HG03196 (cell line): ENCODE data around the gene PHACTR1.

Experiments used
- ATAC-seq: cut with Tn5 transposase; IDR thresholded peaks from one replicate; pipeline ENCODE4 v1.9.1; 2021; ENCODE audit not compliant: unreplicated experiment

PHACTR1 gene

GRCh38 chr6:12800120-12800519 lies 83.6 kb downstream of the PHACTR1 start:
- ATAC-seq, result no peak

GRCh38 chr6:12801141-12801540 lies 84.6 kb downstream of the PHACTR1 start:
- no peak for ATAC-seq

GRCh38 chr6:12802440-12802839 lies 85.9 kb downstream of the PHACTR1 start:
- ATAC-seq, result no peak

- no peak for ATAC-seq
Observed at GRCh38 chr6:12803486-12803885, 86.9 kb downstream of the PHACTR1 start.

GRCh38 chr6:12804952-12805645 lies 88.5 kb downstream of the PHACTR1 start:
- no peak for ATAC-seq

- no peak for ATAC-seq
Observed at GRCh38 chr6:12806136-12806535, 89.6 kb downstream of the PHACTR1 start.

- no peak for ATAC-seq
Observed at GRCh38 chr6:12806796-12807195, 90.2 kb downstream of the PHACTR1 start.

- ATAC-seq, result no peak
Observed at GRCh38 chr6:12811519-12811918, 95.0 kb downstream of the PHACTR1 start.

GRCh38 chr6:12813321-12813720 lies 96.8 kb downstream of the PHACTR1 start:
- ATAC-seq, result no peak

- no peak for ATAC-seq
Observed at GRCh38 chr6:12814015-12814414, 97.4 kb downstream of the PHACTR1 start.

- ATAC-seq, result no peak
Observed at GRCh38 chr6:12815089-12815488, 98.5 kb downstream of the PHACTR1 start.

- ATAC-seq, result no peak
Observed at GRCh38 chr6:12815884-12816600, 99.5 kb downstream of the PHACTR1 start.

- ATAC-seq, result no peak
Observed at GRCh38 chr6:12818324-12818723, 101.8 kb downstream of the PHACTR1 start.

GRCh38 chr6:12823847-12824246 lies 107.3 kb downstream of the PHACTR1 start:
- no peak for ATAC-seq

- no peak for ATAC-seq
Observed at GRCh38 chr6:12826584-12826983, 110.0 kb downstream of the PHACTR1 start.

- ATAC-seq, result no peak
Observed at GRCh38 chr6:12827921-12828320, 111.4 kb downstream of the PHACTR1 start.

GRCh38 chr6:12832226-12832735 lies 115.7 kb downstream of the PHACTR1 start:
- ATAC-seq, result no peak

GRCh38 chr6:12836009-12836408 lies 119.4 kb downstream of the PHACTR1 start:
- ATAC-seq, result no peak

GRCh38 chr6:12841619-12842018 lies 125.1 kb downstream of the PHACTR1 start:
- no peak for ATAC-seq

- no peak for ATAC-seq
Observed at GRCh38 chr6:12842114-12842513, 125.5 kb downstream of the PHACTR1 start.

- ATAC-seq, result no peak
Observed at GRCh38 chr6:12842658-12843057, 126.1 kb downstream of the PHACTR1 start.
